KMS-11 (cell line): Measurements from ENCODE around the gene ACAD10.

ENCODE experiments used
- H2AFZ ChIP-seq: fragments of 200-600 bp; sonication (generic); 2 replicates; pipeline ENCODE4 v1.6.1; 2016; ENCODE audit warnings: antibody characterized with exemption, mixed run types, low read depth
- H3K27ac ChIP-seq: fragments of 200-600 bp; sonication (generic); 2 replicates; pipeline ENCODE4 v1.6.1; 2016; ENCODE audit warnings: mild to moderate bottlenecking, mixed run types
- H3K27me3 ChIP-seq: fragments of 200-600 bp; sonication (generic); 2 replicates; pipeline ENCODE4 v1.6.1; 2017; ENCODE audit warnings: mild to moderate bottlenecking, low read depth, mixed run types, moderate library complexity; ENCODE audit not compliant: insufficient read depth
- H3K36me3 ChIP-seq: fragments of 200-600 bp; sonication (generic); 2 replicates; pipeline ENCODE4 v1.6.1; 2017; ENCODE audit warnings: mild to moderate bottlenecking, mixed run types; ENCODE audit not compliant: insufficient read depth
- H3K4me1 ChIP-seq: fragments of 200-600 bp; sonication (generic); 2 replicates; pipeline ENCODE4 v1.6.1; 2016; ENCODE audit warnings: mild to moderate bottlenecking, low read depth, mixed run types; ENCODE audit not compliant: poor library complexity, severe bottlenecking
- H3K4me2 ChIP-seq: fragments of 200-600 bp; sonication (generic); 2 replicates; pipeline ENCODE4 v1.7.0; 2016; ENCODE audit warnings: mild to moderate bottlenecking, mixed run types
- H3K4me3 ChIP-seq: fragments of 200-600 bp; sonication (generic); IDR thresholded peaks from 2 replicates; pipeline ENCODE4 v1.6.1; 2017; ENCODE audit warnings: low read depth, low read length, mixed read lengths; ENCODE audit not compliant: insufficient read depth
- H3K79me2 ChIP-seq: fragments of 200-600 bp; sonication (generic); 2 replicates; pipeline ENCODE4 v1.6.1; 2016; ENCODE audit warnings: low read depth, mixed run types; ENCODE audit not compliant: insufficient read depth
- H3K9ac ChIP-seq: fragments of 200-600 bp; sonication (generic); 2 replicates; pipeline ENCODE4 v1.6.1; 2016; ENCODE audit warnings: mild to moderate bottlenecking, mixed run types
- H4K20me1 ChIP-seq: fragments of 200-600 bp; sonication (generic); 2 replicates; pipeline ENCODE4 v1.6.1; 2016; ENCODE audit warnings: mild to moderate bottlenecking, mixed run types; ENCODE audit not compliant: insufficient read depth
- TF ChIP-seq, protein P1 (sequence below): fragments of 200-600 bp; sonication (generic); conservative IDR thresholded peaks from 2 replicates; pipeline ENCODE4 v1.6.1; 2017; ENCODE audit warnings: low read depth, mild to moderate bottlenecking, antibody characterized with exemption, low read length, moderate library complexity, mixed read lengths

The ACAD10 gene

DNA sequence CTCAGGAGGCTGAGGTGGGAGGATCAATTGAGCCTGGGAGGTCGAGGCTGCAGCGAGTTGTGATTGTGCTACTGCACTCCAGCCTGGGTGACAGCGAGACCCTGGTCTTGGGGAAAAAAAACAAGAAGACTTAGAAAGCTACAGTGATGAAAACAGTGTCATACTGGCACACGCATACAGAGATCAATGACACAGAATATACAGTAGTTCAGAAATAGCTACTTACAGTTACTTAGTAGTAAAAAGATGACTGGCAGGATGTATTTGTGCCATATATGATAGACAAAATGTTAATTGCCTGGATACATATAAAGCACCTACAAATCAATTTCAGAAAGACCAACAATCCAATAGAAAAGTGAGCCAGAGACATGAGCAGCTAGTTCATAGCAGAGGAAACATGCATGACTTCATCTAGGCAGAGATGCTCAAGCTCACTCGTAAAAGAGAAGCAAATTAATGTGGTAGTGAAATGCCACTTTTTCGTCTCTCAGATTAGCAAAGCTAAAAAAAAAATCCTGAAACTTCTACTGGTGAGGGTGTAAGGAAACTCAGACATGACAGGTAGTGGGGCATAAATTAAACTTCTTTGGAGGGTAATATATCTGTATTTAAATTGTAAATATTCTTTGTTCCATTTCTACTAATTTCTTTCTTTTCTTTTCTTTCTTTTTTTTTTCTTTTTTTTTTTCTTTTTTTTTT is 78.4 kb downstream of the ACAD10 start:
- Histone ChIP-seq H3K4me1 (no peaks in the 10 kb centered on the region), H3K4me3 (no peak overlapping the region), H4K20me1 (no peaks in the 10 kb centered on the region), H3K9ac (no peak overlapping the region), H3K36me3 (no peaks in the 10 kb centered on the region), H3K4me2 (no peak overlapping the region), H2AFZ (no peak overlapping the region), H3K79me2 (no peaks in the 10 kb centered on the region), H3K27ac (no peak overlapping the region), H3K27me3 (no peaks in the 10 kb centered on the region)
- TF ChIP-seq, protein P1, sequence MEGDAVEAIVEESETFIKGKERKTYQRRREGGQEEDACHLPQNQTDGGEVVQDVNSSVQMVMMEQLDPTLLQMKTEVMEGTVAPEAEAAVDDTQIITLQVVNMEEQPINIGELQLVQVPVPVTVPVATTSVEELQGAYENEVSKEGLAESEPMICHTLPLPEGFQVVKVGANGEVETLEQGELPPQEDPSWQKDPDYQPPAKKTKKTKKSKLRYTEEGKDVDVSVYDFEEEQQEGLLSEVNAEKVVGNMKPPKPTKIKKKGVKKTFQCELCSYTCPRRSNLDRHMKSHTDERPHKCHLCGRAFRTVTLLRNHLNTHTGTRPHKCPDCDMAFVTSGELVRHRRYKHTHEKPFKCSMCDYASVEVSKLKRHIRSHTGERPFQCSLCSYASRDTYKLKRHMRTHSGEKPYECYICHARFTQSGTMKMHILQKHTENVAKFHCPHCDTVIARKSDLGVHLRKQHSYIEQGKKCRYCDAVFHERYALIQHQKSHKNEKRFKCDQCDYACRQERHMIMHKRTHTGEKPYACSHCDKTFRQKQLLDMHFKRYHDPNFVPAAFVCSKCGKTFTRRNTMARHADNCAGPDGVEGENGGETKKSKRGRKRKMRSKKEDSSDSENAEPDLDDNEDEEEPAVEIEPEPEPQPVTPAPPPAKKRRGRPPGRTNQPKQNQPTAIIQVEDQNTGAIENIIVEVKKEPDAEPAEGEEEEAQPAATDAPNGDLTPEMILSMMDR = no peak

- no peak within 1 kb of the TSS for H3K4me2 ChIP-seq
- H4K20me1 ChIP-seq = no peaks in the 10 kb centered on the region
- H2AFZ ChIP-seq = no peak within 1 kb of the TSS
- TF ChIP-seq, protein P1 = no peak
- no peak within 1 kb of the TSS for H3K9ac ChIP-seq
- no peaks in the 10 kb centered on the region for H3K36me3 ChIP-seq
- no peak within 1 kb of the TSS for H3K4me3 ChIP-seq
- H3K27me3 ChIP-seq = no peaks in the 10 kb centered on the region
- no peak within 1 kb of the TSS for H3K27ac ChIP-seq
- no peaks in the 10 kb centered on the region for H3K4me1 ChIP-seq
- no peaks in the 10 kb centered on the region for H3K79me2 ChIP-seq
These were observed 80.9 kb downstream of the ACAD10 start, which contains the start of gene ALDH2 for GRCh38 chr12:111766608-111767361. ALDH2 (plus strand) TSS chr12:111766933; CDS start chr12:111766983, 50 bp downstream.

GRCh38 chr12:111767362-111768158 is 81.7 kb downstream of the ACAD10 start:
- Histone ChIP-seq H2AFZ (no peak overlapping the region), H3K27ac (no peak overlapping the region)

More at GRCh38 chr12:111767362-111768158, 81.7 kb downstream of the ACAD10 start:
- Histone ChIP-seq H3K27me3 (no peaks in the 10 kb centered on the region), H4K20me1 (no peaks in the 10 kb centered on the region), H3K36me3 (no peaks in the 10 kb centered on the region), H3K4me1 (no peaks in the 10 kb centered on the region), H3K4me2 (no peak overlapping the region), H3K9ac (no peak overlapping the region), H3K4me3 (no peak overlapping the region), H3K79me2 (no peaks in the 10 kb centered on the region)
- TF ChIP-seq, protein P1 = no peak
